ENCODE measurements around the gene SNTB2. TPM values are rescaled to one million over a fixed set of nuclear protein-coding genes. Genes with fewer than 3 reads are reported as not detected.
A peak's percentile ranks its signal among the peaks of the same experiment; 100 is the strongest.

Gene SNTB2
- total RNA-seq, 1 experiment from 2014 or later = 12.0 TPM

- no peak for DNase-seq (ENCODE audit: extremely low read depth, low read depth)
Measured at GRCh38 chr16:69316595-69317034, 129.7 kb downstream of the SNTB2 start.

GRCh38 chr16:69318177-69318910 is 131.4 kb downstream of the SNTB2 start:
- no peak for DNase-seq (ENCODE audit: extremely low read depth, low read depth)

- no peak for DNase-seq (ENCODE audit: extremely low read depth, low read depth)
Measured at GRCh38 chr16:69318911-69319289, 131.9 kb downstream of the SNTB2 start.

DNA sequence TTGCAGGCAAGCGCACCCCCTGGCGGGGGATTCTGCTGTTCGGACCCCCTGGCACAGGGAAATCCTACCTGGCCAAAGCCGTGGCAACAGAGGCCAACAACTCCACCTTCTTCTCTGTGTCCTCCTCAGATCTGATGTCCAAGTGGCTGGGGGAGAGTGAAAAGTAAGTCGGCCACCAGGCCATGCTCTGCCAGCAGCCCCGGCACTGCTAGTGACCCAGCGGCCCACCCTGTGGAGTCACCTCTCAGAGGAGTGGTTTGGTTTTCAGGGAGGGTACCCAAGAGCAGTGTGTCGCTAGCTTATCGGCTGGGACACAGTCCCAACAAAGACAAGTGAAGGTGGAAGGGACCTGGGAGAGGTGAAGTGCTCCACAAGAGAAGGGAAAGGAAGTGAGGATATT is 132.4 kb downstream of the SNTB2 start:
- no peak for DNase-seq (ENCODE audit: extremely low read depth, low read depth)

DNA sequence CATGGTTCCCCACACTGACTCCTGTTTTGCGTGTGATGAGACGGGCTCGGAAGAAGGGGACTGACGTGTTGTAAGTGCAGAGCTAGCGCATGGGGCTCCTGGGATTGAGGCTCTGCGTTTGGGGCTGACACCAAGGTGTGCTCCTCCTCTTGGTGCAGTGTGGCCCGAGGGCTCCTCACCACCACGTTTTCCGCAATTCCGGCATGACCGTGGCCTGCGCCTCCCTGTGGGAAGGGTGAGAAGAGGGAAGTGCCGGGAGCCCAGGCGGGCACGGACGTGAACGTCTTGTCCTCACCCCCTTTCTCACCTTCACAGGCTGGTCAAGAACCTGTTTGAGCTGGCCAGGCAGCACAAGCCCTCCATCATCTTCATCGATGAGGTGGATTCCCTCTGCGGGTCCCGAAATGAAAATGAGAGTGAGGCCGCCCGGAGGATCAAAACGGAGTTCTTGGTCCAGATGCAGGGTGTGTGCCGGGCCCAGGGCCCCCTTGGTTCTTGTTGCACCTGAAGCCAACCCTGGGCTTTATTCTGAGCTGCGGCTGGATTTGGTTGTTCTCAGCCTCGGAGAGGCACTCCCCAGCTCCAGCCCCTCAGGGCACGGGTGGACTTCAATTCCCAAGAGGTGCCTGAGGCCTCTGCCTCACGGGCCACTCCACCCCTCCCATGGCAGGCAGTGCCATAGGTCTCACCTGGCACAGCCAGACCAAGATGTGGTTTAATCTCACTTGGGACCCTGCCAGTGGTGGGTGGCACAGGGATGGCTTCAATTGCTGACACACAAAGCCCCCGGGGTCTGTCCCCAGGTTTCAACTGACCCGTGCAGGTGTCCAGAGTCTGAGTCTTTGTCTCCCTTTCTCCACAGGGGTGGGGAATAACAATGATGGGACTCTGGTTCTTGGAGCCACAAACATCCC is 133.1 kb downstream of the SNTB2 start:
- no peak for DNase-seq (ENCODE audit: extremely low read depth, low read depth)

- no peak for DNase-seq (ENCODE audit: extremely low read depth, low read depth)
Measured at GRCh38 chr16:69320740-69321073, 133.7 kb downstream of the SNTB2 start.

GRCh38 chr16:69321080-69321479 is 134.1 kb downstream of the SNTB2 start:
- no peak for DNase-seq (ENCODE audit: extremely low read depth, low read depth)

DNA sequence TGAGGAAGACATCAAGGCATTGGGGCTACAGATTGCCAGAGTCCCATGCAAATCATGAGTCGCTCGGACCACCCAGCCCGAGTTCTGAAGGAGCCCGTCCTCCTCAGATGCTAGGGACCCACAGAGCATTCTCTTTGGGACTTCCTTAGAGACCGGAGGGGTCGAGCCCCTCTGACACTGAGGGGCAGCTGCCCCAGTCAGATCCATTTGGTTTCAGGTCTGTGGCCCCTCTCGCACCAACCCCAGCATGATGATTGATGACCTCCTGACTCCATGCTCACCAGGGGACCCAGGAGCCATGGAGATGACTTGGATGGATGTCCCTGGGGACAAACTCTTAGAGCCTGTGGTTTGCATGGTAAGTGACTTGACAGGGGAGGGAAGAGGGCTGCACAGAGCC is 135.4 kb downstream of the SNTB2 start:
- no peak for DNase-seq (ENCODE audit: extremely low read depth, low read depth)

DNA sequence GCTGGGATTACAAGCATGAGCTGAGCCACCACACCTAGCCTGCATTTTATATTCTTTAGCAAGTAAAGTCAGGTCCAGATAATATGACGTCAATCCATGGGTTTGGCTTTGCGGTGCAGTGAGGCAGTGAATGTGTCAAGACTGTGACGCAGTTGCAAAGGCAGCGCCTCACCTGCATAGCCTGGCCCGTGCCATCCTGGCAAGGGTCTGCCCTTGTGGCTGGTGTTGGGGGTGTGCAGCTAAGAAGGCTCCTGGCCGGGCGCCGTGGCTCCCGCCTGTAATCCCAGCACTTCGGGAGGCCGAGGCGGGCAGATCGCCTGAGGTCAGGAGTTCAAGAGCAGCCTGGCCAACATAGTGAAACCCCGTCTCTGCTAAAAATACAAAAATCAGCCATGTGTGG is 136.5 kb downstream of the SNTB2 start:
- DNase-seq (ENCODE audit: extremely low read depth, low read depth) = no peak

DNA sequence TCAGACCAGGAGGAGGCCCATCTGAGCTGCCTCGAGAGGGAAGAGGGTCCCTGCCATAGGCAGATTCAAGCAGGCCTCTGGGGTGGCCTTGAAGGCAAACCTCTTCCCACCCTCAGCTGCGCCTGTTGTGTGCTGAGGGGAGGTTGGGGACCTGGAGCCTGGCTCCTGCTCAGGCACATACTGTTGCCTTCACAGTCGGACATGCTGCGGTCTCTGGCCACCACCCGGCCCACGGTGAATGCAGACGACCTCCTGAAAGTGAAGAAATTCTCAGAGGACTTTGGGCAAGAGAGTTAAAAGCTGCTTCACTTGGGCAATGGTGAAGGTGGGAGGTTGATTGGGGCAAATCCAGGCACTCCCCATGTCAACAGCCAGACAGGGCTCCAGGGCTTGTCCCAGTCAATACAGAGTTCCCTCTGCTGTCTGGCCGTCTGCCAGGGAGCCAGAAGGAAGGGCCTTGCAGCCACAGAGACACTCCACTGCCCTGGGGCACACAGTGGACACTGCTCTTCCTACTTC is 137.1 kb downstream of the SNTB2 start:
- no peak for DNase-seq (ENCODE audit: extremely low read depth, low read depth)

DNA sequence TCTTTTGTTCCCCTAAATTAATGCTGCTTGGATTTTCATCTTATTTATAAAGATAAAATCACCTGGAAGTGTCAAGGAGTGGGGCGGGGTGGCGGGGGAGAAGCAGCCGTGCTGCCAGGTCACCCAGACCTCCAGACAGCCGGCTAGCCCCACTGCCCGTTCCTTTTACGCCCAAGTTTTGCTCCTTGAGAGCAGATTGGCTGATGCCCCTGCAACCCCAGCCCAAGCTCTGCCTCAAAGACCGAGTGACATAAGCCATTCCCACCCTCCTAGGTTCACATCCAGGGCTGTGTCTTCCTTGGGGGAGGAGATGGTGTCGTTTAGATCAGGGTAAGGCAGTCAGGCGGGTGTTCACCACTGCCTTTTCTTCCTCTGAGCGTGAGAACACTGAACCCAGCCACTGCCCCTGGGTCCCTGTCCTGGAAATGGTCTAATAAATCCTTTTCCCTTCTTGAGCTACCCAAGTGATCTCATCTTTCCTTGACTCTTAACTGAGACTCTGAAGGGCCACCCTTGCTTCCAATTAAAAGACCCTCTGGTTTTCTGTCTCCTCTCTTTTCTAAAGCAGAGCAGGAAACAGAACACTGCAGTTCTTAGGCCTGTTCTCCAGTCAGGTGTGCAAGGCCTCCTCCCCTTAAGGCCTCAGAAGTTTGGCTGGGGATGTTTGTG is 137.8 kb downstream of the SNTB2 start:
- DNase-seq (ENCODE audit: extremely low read depth, low read depth) = no peak

- no peak for DNase-seq (ENCODE audit: extremely low read depth, low read depth)
Measured at GRCh38 chr16:69325784-69326171, 138.8 kb downstream of the SNTB2 start.

- no peak for DNase-seq (ENCODE audit: extremely low read depth, low read depth)
Measured at GRCh38 chr16:69326172-69326873, 139.4 kb downstream of the SNTB2 start.

- DNase-seq (ENCODE audit: extremely low read depth, low read depth) = no peak
Measured at GRCh38 chr16:69327585-69328310, 140.8 kb downstream of the SNTB2 start.

DNA sequence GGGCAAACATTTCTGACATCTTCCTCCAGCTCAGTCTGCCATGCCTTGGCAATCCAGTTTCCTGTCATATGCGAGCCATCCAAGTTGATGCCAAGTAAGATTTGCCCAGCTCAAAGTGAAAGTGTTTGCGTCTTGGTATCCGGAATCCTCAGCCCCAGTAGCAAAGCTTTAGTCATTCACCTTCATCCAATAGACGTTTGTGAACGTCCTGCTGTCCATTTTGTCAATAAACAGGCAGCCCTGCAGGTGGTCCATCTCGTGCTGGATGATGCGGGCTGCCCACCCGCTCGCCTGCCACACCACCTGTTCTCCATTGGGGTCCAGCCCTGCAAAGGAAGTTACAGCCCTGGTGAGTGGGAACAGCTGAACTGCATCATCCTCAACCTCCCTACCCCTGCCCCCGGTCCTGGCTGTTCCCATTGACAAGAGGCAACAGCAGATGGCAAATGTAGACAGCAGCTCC is 141.9 kb downstream of the SNTB2 start:
- peak; percentile 26 for DNase-seq (ENCODE audit: extremely low read depth, low read depth)

DNA sequence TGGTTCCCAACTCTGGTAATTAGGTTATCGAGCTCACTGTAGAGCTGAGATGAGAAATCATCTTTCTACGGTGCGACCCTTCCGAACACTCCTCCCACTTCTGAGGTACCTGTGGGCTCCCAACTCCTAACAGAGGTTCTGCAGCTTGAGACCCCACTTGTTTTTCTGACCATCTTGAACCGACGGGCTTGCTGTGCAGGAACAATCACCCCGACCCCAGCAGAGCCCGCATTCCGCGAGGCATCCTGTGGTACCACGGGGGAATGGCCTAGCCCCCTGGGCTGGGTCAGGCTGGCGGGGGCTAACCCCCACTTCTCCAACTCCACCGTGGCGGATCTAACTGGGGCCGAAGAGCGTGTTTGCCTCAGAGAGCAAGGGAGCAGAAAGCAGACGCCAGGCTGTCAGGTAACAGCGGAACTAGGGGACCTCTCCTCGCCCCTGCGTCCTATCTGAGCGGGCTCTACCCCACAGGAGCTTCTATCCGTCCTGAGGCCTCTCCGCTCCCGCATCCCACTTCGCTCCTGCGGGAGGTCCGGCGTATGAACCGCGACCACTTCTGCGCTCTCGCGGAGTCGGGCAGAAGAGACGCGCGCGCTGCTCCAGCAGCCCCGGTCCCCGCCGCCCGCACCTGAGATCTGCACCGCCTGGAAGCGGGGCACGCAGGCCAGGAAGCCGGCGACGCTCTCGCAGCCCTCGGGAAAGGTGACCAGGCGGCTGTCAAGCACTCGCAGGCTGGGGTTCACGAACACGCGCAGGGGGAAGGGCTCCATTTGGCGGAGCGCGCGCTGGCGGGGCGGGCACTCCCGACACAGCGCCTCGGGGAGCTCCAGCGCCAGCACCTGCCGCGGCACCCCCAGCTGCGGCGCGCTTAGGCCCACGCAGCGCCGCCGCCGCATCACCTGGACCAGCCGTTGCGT is 142.7 kb downstream of the SNTB2 start:
- no peak for DNase-seq (ENCODE audit: extremely low read depth, low read depth)

GRCh38 chr16:69330286-69331109 is 143.5 kb downstream of the SNTB2 start, which contains the start of gene PDF:
TSS of gene PDF (minus strand) at chr16:69330588. CDS start at chr16:69330570, 18 bp downstream.
- peak; percentile 81 for DNase-seq (ENCODE audit: extremely low read depth, low read depth)

GRCh38 chr16:69334696-69335095 is 147.7 kb downstream of the SNTB2 start:
- no peak for DNase-seq (ENCODE audit: extremely low read depth, low read depth)
